ENCODE results near the gene RNF103. TPM values are rescaled to one million over a fixed set of nuclear protein-coding genes. Genes with fewer than 3 reads are reported as not detected.

RNF103 gene
- total RNA-seq, 1 experiment from 2014 or later, result 16.1 TPM

GRCh38 chr2:86622519-86623042 lies 1.1 kb downstream of the RNF103 start:
- Histone ChIP-seq H3K36me3 (ENCODE audit: control insufficient read depth in 1 of 2, insufficient read depth in 2 of 2, low read length in 2 of 2) (peaks cover 0 to 11% of the 10 kb centered on the region in 2 experiments; a peak in 2 of 4 replicates), H3K9me3 (ENCODE audit: control insufficient read depth in 1 of 2, insufficient read depth in 1 of 2, low read depth in 1 of 2, low read length in 2 of 2) (no peaks in the 10 kb centered on the region), H3K4me2 (ENCODE audit: low read length) (peak overlapping the region; percentile 85), H3K4me3 (replicated peaks in 1 of 2; ENCODE audit: low read depth in 1 of 2, low read length in 2 of 2) (peak overlapping the region; percentile 56 to 74), H3K27me3 (ENCODE audit: insufficient read depth, low read length) (no peaks in the 10 kb centered on the region), H3K27ac (ENCODE audit: low read depth, low read length) (peak overlapping the region; percentile 90), H4K20me1 (ENCODE audit: insufficient read depth) (no peaks in the 10 kb centered on the region), H3K79me2 (ENCODE audit: insufficient read depth, low read length) (peaks cover 28% of the 10 kb centered on the region), H3K9ac (ENCODE audit: low read length) (peak overlapping the region; percentile 77), H3K9me2 (ENCODE audit: insufficient read depth) (no peaks in the 10 kb centered on the region), H3K4me1 (ENCODE audit: control insufficient read depth in 1 of 2, insufficient read depth in 2 of 2, low read length in 2 of 2) (peaks cover 14 to 23% of the 10 kb centered on the region in 2 experiments), H2AFZ (ENCODE audit: low read depth, low read length, poor library complexity, severe bottlenecking) (no peak overlapping the region)
- BruUV-seq (replicated peaks), result no TSS peak
- intact Hi-C loops (cut with micrococcal nuclease), result loop anchor here (5.0 kb wide), 1 partner anchor 180 kb away; the partner anchor contains the start of gene KDM3A
- RAD21 ChIA-PET (ENCODE audit: low non-redundant PET in 1 of 2, low total read pairs in 2 of 2, uncharacterized antibody in 2 of 2, unreplicated experiment in 2 of 2), result no interaction called here
- DNase-seq (ENCODE audit: low read depth, low spot score), result no peak
- POLR2A ChIA-PET, result interaction anchor here (0.9 kb wide), 1 partner anchor 10 kb away, joined by 3 read pairs; no protein-coding TSS in a partner anchor
- no peak for TF ChIP-seq EZH2 (IDR thresholded peaks at IDR 0.05)
- no peak for TF ChIP-seq REST (IDR thresholded peaks at IDR 0.05; ENCODE audit: low read depth)
- no peak for TF ChIP-seq POLR2AphosphoS5 (IDR thresholded peaks at IDR 0.05; ENCODE audit: low read depth, low read length)
- no peak for TF ChIP-seq MAX (IDR thresholded peaks at IDR 0.05)
- no peak for TF ChIP-seq ATF3 (IDR thresholded peaks at IDR 0.05)
- no peak for TF ChIP-seq SIN3A (IDR thresholded peaks at IDR 0.05; ENCODE audit: low read depth)
- no peak for TF ChIP-seq JUND (IDR thresholded peaks at IDR 0.05)
- TF ChIP-seq ELF1 (IDR thresholded peaks at IDR 0.05; ENCODE audit: borderline replicate concordance, low read depth), result no peak
- no peak for TF ChIP-seq ZBTB33 (IDR thresholded peaks at IDR 0.05; ENCODE audit: extremely low read depth, insufficient replicate concordance, low read length)
- no peak for TF ChIP-seq EGR1 (IDR thresholded peaks at IDR 0.05; ENCODE audit: low read depth)
- TF ChIP-seq POLR2A (IDR thresholded peaks at IDR 0.05; ENCODE audit: borderline replicate concordance, extremely low read depth, insufficient read depth, insufficient read length), result no peak
- TF ChIP-seq CEBPB (IDR thresholded peaks at IDR 0.05; ENCODE audit: low read depth), result no peak
- ATAC-seq, result 0 out of 2 replicates have a peak, but pooled peaks have one; percentile 3
- CTCF ChIA-PET, result no interaction called here
